Measurements from ENCODE around the gene EPS8L3. TPM values are rescaled to one million over a fixed set of nuclear protein-coding genes. Genes with fewer than 3 reads are reported as not detected.
"Not testable (repeated sequence)": the region's sequence is repeated elsewhere in the genome, so short reads cannot be mapped to it uniquely, and the experiment has no call there.

The EPS8L3 gene
- polyA plus RNA-seq, 1 donor = not detected

DNA sequence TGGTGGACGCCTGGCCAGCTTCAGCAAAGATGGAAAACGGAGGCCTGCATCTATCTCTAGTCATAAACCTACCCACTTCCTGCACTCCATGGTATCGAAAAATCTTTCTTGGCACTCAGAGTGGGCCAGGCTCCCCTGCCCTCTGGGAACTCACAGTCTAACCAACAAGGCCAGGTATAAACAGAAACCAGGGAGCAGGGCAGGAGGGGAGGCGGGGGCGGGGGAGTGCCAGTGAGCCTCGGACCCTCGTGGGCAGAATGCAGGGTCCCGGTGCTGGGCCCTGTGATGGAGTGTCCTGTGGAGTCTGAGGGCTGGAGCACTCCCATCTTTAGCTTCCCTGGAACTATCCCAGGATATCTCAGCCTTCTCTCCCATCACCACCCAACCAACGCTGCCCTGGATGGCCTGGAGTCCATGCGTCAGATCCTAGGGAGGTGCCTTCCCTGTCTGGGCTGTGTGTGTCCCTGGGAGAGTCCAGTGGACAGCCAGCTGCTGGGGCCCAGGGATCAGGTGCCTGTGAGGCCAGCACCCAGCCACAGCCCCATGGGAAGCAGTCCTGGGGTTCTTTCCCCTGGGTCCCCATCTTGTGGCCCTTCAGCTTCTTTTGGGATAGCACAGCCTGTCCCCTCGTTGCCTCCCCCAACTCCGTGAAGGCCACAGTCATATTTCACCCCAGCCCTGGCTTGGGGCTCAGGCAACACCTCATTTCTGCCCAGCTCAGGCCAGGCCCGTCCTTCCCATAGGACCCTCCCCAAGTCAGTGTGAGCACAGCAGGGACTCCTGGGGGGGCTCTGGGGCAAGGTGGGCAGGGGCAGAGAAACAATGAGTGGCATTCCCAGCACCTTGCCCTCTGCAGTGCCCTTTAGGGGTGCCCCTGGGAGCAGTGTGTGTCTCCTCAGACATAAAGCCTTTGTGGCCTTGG lies 1.1 kb upstream of the EPS8L3 start:
- no peak for DNase-seq (ENCODE audit: low read depth)

DNA sequence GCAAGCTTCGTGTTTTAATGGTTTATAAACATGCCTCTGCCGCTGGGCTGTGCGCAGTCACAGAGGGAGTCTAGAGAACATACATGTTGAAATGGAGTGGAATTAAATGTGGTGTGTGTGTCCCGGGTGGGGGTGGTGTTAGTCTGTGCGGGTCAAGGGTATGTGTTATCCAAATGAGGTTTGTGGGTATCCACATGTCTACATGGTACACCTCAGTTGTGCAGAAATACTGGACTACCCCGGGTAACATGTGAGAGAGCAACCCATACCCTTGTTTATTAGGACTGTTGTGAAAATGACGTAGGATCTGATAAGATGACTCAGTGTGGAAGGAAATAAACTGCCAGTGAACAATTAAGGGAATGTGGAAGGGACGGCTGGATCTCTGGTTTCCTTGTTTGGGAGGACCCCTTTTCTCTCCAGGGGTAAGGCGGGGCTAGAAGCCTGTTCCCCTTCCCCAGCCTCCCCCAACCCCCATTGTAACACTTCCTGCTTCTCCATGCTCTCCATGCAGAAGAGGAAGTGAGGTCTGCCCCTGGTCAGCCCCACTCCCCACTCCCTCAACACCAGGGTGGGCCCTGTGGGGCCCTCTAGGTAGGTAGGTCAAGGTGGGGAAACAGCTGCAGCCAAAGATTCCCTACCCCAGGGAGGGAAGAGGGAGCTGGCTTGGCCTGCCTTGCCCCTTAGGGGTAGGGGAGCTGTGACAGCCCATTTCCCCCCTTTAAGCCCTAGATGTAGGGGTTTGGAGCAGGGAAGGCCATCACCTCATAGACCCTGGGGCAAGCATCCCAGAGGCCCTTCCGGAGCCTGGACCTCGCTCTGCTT lies 690 bp downstream of the EPS8L3 start:
- no peak for DNase-seq (ENCODE audit: low read depth)

DNA sequence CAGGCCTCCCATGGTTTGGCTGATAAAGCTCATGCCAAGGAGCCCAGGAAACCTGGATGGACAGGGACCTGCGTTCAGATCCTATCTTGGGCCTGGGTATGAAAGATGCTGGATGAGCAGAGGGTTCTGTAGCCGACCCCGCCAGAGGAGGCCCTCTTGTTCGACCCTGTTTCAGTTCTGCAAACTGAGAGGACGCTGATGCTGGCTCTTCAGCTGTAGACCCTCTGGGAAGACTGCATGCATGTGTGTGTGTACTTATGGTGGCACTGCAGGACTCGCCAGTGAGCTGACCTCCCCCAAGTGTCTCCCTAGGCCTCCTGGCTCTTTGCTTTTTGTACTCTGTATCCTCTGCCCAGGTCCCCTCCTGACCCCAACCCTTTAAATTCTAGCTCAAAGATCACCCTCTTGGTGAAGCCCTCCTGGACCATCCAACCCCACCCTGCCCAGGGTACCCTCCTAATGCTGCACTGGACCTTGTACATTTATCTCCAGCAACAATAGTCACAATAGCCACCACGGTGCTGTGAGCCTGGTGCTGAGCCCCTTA lies 1.6 kb downstream of the EPS8L3 start:
- no peak for DNase-seq (ENCODE audit: low read depth)

DNA sequence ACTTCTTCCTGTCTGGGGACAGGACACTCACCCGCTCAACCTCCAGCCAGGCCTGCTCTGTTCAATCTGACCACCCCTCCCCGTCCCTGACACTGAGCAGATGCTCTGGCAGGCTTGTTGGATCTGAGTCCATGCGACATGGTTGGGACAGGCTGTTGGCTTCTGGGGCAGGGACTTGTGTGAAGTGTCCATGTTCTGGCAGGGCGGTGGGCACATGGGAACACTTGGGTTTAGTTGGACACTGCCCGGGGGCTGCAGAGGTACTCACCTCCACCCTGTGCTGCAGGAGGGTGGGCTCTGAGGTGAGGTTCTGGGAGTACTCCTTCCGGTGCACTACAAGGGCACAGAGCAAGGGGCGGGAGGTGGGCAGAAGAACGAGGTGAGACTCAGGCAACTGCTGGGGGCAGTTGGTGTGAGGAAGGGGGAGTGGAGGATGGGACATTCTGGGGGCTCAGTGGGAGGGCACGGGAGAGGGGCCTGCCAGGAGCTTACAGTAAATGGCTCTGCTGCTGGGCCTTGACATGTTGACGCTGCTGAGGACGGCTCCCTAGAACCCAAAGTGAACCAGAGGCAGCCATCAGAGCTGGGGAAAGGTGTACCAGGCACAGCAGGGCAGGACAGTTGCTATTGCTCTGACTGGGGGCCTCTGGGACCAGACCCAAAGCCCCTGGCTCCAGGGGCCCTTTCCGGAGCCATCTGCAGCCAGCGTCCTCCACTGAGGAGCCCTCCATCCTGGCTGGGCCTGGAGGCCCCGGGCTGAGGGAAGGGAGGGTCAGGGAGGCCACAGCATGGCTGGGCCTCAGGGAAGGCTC lies 2.3 kb downstream of the EPS8L3 start:
- no peak for DNase-seq (ENCODE audit: low read depth)

DNA sequence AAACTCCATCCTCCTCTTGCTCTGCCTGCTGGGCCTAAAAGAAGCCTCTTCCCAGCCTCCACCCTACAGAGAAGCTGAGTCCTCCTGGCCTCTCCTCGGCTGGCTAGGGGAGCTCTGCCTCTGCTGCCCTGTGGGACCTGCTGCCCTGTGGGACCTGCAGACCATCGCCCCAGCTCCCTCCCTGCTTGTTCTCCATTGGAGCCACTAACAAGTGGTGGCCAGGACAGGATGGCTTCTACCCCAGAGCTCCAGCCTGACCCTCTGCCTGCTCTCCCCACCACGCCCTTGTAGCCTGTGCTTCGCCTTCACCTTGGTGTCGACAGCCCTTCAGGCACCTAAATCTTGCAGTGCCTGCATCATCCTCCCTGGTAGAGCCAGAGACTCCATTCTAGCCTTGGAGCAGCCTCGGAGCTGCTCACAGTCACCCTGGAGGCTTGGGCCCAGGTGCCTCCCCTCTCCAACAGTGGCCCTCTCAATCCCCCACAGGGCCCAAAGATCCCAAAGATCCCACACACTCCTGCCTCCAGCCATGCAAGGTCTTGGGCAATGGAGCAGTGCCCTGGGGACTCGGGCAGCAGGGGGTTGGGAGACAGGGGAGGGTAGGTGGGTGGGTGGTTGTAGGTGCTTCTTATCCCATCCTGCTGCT lies 3.0 kb downstream of the EPS8L3 start:
- DNase-seq (ENCODE audit: low read depth) = no peak

DNA sequence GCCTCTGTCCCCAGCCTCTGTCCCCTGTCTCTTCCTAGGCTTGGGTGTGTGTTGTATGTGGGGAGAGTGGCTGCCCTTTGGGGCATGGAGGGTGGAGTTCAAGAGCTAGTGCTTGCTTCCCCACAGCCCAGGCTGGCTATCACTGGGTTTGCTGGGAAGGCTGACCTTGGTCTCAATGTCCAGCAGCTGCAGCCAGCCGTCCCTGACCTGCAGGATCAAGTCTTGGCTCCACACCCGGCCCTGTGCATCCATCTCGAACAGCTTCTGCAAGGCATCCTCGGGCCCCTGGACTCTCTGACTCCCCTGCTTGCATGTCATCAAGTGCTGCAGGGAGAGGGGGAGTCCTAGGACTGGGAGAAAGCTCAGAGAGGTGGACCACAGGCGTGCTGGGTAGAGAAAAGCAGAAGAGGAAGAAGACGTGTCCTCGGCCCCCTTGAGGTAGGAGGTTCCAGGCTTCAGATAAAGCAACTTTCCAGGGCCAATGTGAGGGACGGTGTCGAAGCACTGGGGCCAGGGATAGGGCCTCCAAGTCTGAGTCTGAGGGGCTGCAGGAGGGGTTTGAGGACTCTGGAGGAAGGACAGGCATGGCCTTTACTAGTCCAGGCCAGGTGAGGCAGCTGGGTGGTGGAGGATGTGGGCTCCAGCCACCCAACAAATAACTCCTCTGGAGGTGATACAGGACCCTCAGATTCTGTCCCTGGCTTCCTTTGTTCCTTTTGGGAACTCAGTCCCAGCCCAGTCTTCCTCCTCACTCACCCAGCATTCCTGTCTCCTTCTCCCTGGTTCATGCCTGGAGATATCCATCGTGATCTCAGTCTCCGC lies 4.0 kb downstream of the EPS8L3 start:
- DNase-seq (ENCODE audit: low read depth) = no peak

DNA sequence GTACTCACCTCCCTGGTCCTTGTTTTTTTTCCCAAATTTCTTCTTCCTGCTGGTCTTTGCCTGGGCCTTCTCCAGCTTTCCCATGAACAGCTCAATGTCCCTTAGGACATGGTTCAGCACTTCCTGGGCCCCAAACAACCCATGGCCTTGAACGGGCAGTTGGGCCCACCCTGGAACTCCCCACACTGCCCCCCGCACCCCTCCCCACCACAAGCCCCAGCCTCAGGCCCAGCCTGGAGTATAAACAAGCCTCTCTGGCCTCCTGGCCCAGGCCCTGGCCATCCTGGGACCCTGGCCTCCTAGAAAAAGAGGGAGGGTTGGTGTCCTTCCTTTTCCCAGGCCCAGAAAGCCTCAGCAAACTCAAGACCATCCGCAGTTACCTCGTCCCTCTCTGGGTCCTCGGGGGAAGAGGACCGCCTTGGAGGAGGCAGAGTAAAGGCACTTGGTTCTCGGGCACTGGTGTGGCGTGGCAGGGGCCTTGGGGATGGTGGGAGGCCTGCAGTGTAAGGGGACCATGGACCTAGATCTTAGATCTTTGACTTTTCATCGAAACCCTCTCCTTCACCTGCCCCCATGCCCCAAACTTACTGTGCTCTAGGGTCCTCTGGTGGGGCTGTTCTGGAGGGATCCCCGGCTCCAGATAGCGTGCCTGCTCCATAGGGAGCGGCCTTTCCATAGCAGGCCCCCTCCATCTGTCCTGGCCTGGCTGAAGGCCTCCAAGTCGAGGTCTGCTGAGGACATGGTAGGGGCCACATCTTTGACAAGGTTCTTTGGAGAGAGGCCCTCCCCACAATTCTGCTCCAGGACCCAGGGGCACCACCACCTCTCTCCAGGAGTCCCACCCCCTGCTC lies 5.6 kb downstream of the EPS8L3 start:
- DNase-seq (ENCODE audit: low read depth) = no peak

DNA sequence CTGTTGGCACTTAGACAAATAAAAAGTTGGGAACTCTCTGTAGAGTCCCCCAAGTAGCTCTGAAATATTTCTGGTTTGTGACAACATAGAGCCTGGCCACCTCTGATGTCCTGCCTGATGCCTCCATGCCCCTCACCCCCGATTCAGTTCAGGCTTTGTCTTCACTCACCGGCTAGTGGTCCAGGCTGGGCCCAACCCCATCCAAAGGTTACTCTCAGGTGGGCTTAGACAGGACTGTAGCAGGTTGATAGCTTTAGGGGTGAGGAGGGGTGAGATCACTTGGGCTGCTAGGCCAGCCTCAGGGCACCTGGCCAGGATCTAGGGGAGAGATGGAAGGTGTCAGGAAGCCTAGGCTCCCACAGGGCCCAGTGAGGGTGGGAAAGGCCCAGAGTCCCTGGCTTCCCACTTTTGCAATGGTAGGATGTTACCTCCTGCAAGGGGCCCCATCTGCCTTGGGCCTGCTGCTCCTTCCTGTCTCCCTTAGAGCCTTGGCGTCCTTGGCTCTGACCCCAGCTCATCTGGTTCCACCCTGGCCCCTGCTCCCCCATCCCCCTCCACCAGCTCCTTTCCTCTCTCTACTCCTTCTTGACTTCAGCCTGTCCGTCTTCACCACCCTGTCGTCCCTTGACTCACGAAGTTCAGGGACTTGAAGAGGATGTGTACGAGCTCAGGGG lies 6.7 kb downstream of the EPS8L3 start:
- DNase-seq (ENCODE audit: low read depth) = no peak

DNA sequence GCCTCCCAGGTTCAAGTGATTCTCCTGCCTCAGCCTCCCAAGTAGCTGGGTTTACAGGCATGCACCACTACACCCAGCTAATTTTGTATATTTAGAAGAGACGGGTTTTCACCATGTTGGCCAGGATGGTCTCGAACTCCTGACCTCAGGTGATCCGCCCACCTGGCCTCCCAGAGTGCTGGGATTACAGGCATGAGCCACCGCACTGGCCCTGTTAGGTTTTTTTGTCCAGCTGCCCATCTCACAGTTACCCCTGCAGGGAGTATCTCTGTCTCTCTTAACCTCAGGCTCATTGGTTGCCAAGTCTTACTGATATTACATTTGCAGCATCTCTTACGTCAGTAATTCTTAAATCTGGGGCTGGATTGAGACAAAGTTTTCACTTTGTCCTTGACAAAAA lies 7.4 kb downstream of the EPS8L3 start:
- not testable (repeated sequence) for DNase-seq (ENCODE audit: low read depth)

DNA sequence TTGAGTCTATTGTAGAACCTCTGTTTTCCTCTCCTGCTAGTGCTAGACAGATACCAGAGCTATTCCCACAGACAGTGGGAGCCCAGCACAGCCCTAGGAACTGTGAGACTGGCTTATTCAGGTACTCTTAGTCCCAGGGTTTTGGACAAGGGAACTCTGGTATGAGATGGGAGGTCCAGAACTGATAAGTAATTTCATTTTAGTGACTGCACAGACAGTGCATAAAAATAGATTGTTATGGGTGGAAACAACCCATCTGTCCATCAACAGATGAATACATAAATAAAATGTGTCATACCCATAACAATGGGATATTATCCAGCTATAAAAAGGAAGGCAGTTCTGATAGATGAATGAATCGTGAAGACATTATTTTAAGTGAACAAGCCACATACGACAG lies 9.0 kb downstream of the EPS8L3 start:
- no peak for DNase-seq (ENCODE audit: low read depth)

DNA sequence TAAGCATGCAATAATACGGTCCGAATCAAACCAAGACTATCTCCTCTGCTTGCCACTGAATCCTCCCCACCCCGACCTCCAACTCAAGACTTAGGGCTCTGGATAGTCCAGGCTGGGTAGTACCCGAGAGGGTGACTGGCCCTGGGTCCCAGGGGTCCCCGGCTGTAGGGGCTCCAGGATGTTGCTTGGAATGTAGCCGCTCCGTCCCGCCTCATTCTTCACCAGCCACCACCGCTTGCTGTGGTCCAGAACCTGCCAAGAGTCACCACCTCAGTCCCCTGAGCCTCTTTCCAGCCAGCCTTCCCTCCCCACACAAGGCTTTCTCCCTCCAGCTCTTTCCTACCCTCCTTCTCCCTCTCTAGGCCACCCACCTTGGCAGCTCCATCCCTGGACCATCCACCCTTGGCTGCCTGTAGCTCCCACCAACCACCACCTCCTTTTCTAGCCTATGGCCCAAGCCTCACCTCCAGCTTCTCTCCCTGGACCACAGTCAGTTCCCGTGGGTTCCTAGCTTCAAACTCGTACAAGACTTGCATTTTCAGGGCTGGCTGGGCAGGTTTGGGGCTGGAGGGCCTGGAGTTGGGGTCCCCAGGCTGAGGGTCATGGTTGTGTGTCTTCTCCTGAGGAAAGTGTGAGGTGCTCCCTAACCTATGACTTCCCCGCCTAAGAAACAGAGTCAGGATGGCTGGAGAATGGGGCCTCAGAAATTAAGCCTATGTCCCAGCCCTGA lies 12.0 kb downstream of the EPS8L3 start:
- DNase-seq (ENCODE audit: low read depth) = no peak

DNA sequence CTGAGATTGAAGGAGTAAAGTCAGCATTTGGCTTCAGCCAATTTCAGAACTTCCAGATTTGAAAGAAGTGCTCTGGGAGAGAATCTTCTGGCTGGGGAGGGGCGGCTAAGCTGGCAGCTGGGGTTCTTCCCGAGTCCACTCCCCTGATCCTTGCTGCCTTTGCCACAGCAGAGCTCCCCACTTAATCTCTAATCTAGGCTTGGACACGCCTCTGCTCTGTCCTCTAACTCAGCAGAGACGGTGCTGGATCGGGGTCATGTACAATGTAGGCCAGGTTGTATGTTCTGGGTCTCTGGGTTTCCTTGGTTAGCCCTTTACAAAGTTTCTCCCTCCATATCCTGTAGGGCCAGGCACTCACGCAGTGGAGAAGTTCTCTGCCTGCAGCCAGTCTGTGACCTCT lies 12.8 kb downstream of the EPS8L3 start:
- no peak for DNase-seq (ENCODE audit: low read depth)

DNA sequence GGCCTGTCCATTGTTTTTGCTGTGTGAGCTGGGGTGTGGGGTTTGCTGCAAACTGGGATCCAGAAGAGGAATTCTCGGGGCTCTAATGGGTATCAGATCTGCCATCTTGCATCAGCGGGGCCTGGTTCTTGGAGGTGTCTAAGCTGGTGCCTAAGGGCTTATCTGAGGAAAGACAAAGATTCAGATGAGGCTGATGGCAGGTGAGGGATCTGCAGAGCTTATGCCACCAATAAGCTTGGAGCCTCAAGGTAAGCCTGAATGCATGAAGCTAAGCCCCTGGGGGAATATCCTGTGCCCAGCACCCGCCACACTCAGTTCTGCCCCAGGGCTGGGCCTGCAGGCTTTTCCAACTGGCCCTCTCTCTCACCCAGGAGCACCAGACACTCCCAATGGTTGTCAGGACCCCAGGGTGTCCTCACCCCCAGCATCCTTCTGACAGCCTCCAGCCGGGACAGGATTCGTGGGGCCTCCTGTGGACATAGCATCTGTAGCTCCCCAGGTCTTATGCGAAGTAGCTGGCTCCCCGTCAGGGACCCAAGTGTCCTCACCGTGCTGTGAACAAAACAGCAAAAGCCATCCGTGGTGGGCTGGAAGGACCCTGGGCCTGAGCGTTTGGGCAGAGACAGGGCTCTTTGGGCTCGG lies 13.4 kb downstream of the EPS8L3 start:
- no peak for DNase-seq (ENCODE audit: low read depth)

DNA sequence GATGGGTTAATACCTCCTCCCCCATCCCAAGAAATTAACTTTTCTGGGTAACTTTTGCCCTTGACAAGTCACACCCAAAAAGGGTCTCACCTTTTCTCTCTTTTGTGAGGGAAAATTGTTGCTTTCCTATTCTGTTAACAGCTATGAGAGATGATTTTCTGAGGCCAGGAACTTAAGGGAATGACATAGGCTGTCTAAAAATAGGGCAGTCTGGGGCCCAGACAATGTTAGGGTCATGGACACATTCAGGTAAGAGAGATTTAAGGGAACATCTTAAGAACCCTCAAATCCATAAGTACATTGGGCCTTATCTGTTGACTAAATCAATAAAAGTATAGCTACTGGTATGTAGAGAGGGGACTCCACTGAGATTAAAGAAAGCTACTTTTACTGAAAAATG lies 14.5 kb downstream of the EPS8L3 start:
- no peak for DNase-seq (ENCODE audit: low read depth)

DNA sequence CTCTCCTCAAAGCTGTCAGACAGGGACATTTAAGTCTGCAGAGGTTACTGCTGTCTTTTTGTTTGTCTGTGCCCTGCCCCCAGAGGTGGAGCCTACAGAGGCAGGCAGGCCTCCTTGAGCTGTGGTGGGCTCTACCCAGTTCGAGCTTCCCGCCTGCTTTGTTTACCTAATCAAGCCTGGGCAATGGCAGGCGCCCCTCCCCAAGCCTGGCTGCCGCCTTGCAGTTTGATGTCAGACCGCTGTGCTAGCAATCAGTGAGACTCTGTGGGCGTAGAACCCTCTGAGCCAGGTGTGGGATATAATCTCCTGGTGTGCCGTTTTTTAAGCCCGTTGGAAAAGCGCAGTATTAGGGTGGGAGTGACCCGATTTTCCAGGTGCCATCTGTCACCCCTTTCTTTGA lies 15.4 kb downstream of the EPS8L3 start:
- DNase-seq (ENCODE audit: low read depth) = not testable (repeated sequence)

DNA sequence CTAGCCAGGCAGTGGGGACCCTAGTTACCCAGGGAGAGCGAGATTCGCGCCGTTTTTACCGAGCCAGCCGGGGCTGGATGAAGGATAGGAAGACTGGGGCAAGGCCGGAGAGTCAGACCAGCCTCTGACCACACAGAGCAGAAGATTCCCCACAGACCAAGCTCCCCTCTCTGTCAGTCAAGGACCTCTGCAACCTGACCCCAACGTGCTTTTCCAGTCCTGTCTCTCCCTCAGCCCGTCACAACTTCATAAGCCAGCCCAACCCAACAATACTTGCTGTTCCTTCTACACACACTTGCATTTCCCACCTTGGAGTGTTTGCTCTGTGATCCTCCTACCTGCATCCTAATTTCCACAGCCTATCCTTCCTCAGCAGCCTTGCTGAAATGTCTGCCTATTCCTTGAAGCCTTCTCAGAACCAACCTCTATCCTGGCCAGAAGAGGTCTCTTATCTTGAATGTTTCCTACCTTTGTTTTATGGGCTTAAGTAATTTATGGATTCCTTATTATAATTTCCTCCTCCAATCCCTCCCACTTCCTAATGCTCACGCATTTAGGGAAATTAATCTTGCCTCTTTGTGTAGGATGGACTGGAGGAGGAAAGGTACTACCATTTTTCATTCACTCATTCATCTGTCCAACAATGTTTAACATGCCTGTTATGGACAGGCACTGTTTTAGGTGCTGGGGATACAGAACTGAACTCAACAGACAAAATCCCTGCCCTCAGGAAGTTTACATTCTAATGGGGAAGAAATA lies 22.9 kb downstream of the EPS8L3 start, which contains the start of gene GSTM3:
TSS of gene GSTM3 (minus strand) at position 424 of the 759 bp plus-strand sequence. CDS start 751 bp downstream, outside the sequence.
- DNase-seq (ENCODE audit: low read depth) = no peak

All from forelimb muscle (tissue), 1 donor.